ENCODE data around the gene TBCA.

Gene TBCA

DNA sequence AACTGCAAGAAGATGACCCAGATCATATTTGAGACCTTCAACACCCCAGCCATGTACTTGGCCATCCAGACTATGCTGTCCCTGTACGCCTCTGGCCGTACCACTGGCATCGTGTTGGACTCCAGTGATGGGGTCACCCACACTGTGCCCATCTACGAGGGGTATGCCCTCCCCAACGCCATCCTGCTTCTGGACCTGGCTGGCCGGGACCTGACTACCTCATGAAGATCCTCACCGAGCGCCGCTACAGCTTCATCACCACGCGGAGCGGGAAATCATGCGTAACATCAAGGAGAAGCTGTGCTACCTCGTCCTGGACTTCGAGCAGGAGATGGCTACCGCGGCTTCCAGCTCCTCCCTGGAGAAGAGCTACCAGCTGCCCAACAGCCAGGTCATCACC lies 9.1 kb upstream of the TBCA start:
- no peaks in the 10 kb centered on the region for H3K36me3 ChIP-seq (ENCODE audit: control insufficient read depth, insufficient read depth, low read length)
- no peaks in the 10 kb centered on the region for H3K9me3 ChIP-seq (ENCODE audit: control insufficient read depth, insufficient read depth, low read length)
- H3K9ac ChIP-seq (ENCODE audit: low read depth, low read length), result no peak overlapping the region
- H3K27me3 ChIP-seq (ENCODE audit: control insufficient read depth, insufficient read depth, low read length), result no peaks in the 10 kb centered on the region
- H3K4me3 ChIP-seq (ENCODE audit: low read depth, low read length), result no peak overlapping the region
- H3K4me1 ChIP-seq (ENCODE audit: control insufficient read depth, insufficient read depth, low read length), result no peaks in the 10 kb centered on the region

GRCh38 chr5:77784735-77785134 lies 8.6 kb upstream of the TBCA start:
- Histone ChIP-seq H3K4me3 (ENCODE audit: low read depth, low read length) (no peak overlapping the region), H3K4me1 (ENCODE audit: control insufficient read depth, insufficient read depth, low read length) (no peaks in the 10 kb centered on the region), H3K9me3 (ENCODE audit: control insufficient read depth, insufficient read depth, low read length) (no peaks in the 10 kb centered on the region), H3K27me3 (ENCODE audit: control insufficient read depth, insufficient read depth, low read length) (no peaks in the 10 kb centered on the region), H3K36me3 (ENCODE audit: control insufficient read depth, insufficient read depth, low read length) (no peaks in the 10 kb centered on the region), H3K9ac (ENCODE audit: low read depth, low read length) (no peak overlapping the region)

DNA sequence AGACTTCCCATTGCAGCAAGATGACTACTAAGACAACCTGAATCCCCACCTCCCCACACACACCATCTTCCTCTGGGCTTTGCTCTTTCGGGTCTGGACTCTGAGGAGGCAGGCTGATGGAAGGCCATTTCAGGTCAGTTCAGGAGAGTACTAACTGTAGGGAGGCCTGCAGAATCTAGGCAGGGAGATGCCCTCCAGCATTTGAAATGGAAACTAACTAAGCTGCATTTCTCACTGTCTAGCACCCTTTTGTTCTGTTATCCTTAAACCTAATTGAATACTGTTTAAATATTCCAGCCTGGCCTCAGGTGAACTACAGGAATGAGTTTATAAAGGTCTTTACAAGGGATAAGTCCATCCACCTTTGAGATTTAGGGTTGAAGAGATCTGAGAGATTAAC lies 4.9 kb upstream of the TBCA start:
- H3K9me3 ChIP-seq (ENCODE audit: control insufficient read depth, insufficient read depth, low read length), result no peaks in the 10 kb centered on the region
- H3K36me3 ChIP-seq (ENCODE audit: control insufficient read depth, insufficient read depth, low read length), result no peaks in the 10 kb centered on the region
- peaks cover 6% of the 10 kb centered on the region for H3K27me3 ChIP-seq (ENCODE audit: control insufficient read depth, insufficient read depth, low read length)
- H3K4me3 ChIP-seq (ENCODE audit: low read depth, low read length), result no peak overlapping the region
- peaks cover 5% of the 10 kb centered on the region for H3K4me1 ChIP-seq (ENCODE audit: control insufficient read depth, insufficient read depth, low read length)
- no peak overlapping the region for H3K9ac ChIP-seq (ENCODE audit: low read depth, low read length)

- Histone ChIP-seq H3K9me3 (ENCODE audit: control insufficient read depth, insufficient read depth, low read length) (no peaks in the 10 kb centered on the region), H3K27me3 (ENCODE audit: control insufficient read depth, insufficient read depth, low read length) (peaks cover 6% of the 10 kb centered on the region), H3K36me3 (ENCODE audit: control insufficient read depth, insufficient read depth, low read length) (no peaks in the 10 kb centered on the region), H3K9ac (ENCODE audit: low read depth, low read length) (no peak overlapping the region), H3K4me3 (ENCODE audit: low read depth, low read length) (no peak overlapping the region), H3K4me1 (ENCODE audit: control insufficient read depth, insufficient read depth, low read length) (peaks cover 7% of the 10 kb centered on the region)
These were observed 2.8 kb upstream of the TBCA start for GRCh38 chr5:77778881-77779438.

GRCh38 chr5:77778398-77778797 lies 2.3 kb upstream of the TBCA start:
- no peak overlapping the region for H3K9ac ChIP-seq (ENCODE audit: low read depth, low read length)
- no peaks in the 10 kb centered on the region for H3K9me3 ChIP-seq (ENCODE audit: control insufficient read depth, insufficient read depth, low read length)
- H3K4me3 ChIP-seq (ENCODE audit: low read depth, low read length), result no peak overlapping the region
- peaks cover 6% of the 10 kb centered on the region for H3K27me3 ChIP-seq (ENCODE audit: control insufficient read depth, insufficient read depth, low read length)
- H3K4me1 ChIP-seq (ENCODE audit: control insufficient read depth, insufficient read depth, low read length), result peaks cover 12% of the 10 kb centered on the region
- no peaks in the 10 kb centered on the region for H3K36me3 ChIP-seq (ENCODE audit: control insufficient read depth, insufficient read depth, low read length)

DNA sequence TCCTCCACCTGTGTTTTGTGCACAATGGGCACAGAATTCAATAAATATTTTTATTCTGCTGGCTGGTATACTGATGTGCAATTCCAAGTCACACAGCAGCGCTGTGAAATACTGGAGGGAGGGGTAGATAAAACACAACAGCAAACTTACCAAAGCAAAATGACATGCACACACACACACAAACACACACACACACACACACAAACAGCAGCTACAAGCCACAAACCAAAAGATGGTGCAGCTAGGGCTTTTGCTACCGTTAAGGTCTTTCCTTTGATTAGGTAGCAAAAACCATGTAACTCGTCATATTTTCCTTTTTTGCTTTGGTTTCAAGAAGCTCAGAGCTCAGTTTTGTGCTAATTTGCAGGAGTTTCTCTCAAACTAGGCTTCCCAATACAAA lies 1.8 kb upstream of the TBCA start:
- peaks cover 17% of the 10 kb centered on the region for H3K4me1 ChIP-seq (ENCODE audit: control insufficient read depth, insufficient read depth, low read length)
- H3K36me3 ChIP-seq (ENCODE audit: control insufficient read depth, insufficient read depth, low read length), result no peaks in the 10 kb centered on the region
- no peak overlapping the region for H3K9ac ChIP-seq (ENCODE audit: low read depth, low read length)
- peaks cover 6% of the 10 kb centered on the region for H3K27me3 ChIP-seq (ENCODE audit: control insufficient read depth, insufficient read depth, low read length)
- H3K4me3 ChIP-seq (ENCODE audit: low read depth, low read length), result no peak overlapping the region
- H3K9me3 ChIP-seq (ENCODE audit: control insufficient read depth, insufficient read depth, low read length), result no peaks in the 10 kb centered on the region

DNA sequence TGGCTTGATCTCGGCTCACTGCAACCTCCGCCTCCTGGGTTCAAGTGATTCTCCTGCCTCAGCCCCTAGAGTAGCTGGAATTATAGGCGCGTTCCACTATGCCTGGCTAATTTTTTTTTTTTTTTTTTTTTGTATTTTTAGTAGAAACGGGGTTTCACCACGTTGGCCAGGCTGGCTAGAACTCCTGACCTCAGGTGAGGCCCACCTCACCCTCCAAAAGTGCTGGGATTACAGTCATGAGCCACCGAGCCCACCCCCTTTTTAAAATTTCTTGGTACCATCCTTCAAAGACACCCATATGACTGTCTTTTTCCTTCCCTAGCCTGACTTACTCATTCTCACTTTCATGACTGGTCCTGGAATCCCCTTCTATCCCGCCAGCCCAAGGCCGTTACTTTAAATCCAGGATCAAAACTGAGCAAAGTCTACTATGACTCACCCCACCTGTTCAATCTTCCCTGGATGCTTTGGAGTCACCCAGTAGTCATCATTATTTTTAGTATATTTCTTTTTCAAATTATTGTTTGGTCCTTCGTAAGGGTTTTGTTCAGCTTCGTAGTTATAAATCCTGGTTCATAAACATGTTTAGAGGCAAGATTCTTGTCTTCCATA lies 1.2 kb upstream of the TBCA start:
- Histone ChIP-seq H3K9me3 (ENCODE audit: control insufficient read depth, insufficient read depth, low read length) (no peaks in the 10 kb centered on the region), H3K4me3 (ENCODE audit: low read depth, low read length) (no peak overlapping the region), H3K4me1 (ENCODE audit: control insufficient read depth, insufficient read depth, low read length) (peaks cover 17% of the 10 kb centered on the region), H3K9ac (ENCODE audit: low read depth, low read length) (no peak overlapping the region), H3K27me3 (ENCODE audit: control insufficient read depth, insufficient read depth, low read length) (peaks cover 6% of the 10 kb centered on the region), H3K36me3 (ENCODE audit: control insufficient read depth, insufficient read depth, low read length) (no peaks in the 10 kb centered on the region)

- no peaks in the 10 kb centered on the region for H3K9me3 ChIP-seq (ENCODE audit: control insufficient read depth, insufficient read depth, low read length)
- H3K4me3 ChIP-seq (ENCODE audit: low read depth, low read length), result peak overlapping the region; percentile 83
- H3K4me1 ChIP-seq (ENCODE audit: control insufficient read depth, insufficient read depth, low read length), result peaks cover 17% of the 10 kb centered on the region
- peaks cover 6% of the 10 kb centered on the region for H3K27me3 ChIP-seq (ENCODE audit: control insufficient read depth, insufficient read depth, low read length)
- no peak overlapping the region for H3K9ac ChIP-seq (ENCODE audit: low read depth, low read length)
- H3K36me3 ChIP-seq (ENCODE audit: control insufficient read depth, insufficient read depth, low read length), result no peaks in the 10 kb centered on the region
These were observed 541 bp upstream of the TBCA start for GRCh38 chr5:77776554-77777206.

- peaks cover 6% of the 10 kb centered on the region for H3K27me3 ChIP-seq (ENCODE audit: control insufficient read depth, insufficient read depth, low read length)
- H3K4me3 ChIP-seq (ENCODE audit: low read depth, low read length), result peak overlapping the region; percentile 83
- H3K9me3 ChIP-seq (ENCODE audit: control insufficient read depth, insufficient read depth, low read length), result no peaks in the 10 kb centered on the region
- peak overlapping the region; percentile 89 for H3K9ac ChIP-seq (ENCODE audit: low read depth, low read length)
- H3K36me3 ChIP-seq (ENCODE audit: control insufficient read depth, insufficient read depth, low read length), result no peaks in the 10 kb centered on the region
- H3K4me1 ChIP-seq (ENCODE audit: control insufficient read depth, insufficient read depth, low read length), result peaks cover 24% of the 10 kb centered on the region
These were observed 954 bp downstream of the TBCA start for GRCh38 chr5:77774981-77775789.

- H3K9ac ChIP-seq (ENCODE audit: low read depth, low read length), result no peak overlapping the region
- peaks cover 6% of the 10 kb centered on the region for H3K27me3 ChIP-seq (ENCODE audit: control insufficient read depth, insufficient read depth, low read length)
- peak overlapping the region; percentile 83 for H3K4me3 ChIP-seq (ENCODE audit: low read depth, low read length)
- H3K36me3 ChIP-seq (ENCODE audit: control insufficient read depth, insufficient read depth, low read length), result no peaks in the 10 kb centered on the region
- peaks cover 24% of the 10 kb centered on the region for H3K4me1 ChIP-seq (ENCODE audit: control insufficient read depth, insufficient read depth, low read length)
- no peaks in the 10 kb centered on the region for H3K9me3 ChIP-seq (ENCODE audit: control insufficient read depth, insufficient read depth, low read length)
These were observed 2.3 kb downstream of the TBCA start for GRCh38 chr5:77773734-77774280.

GRCh38 chr5:77772729-77773128 lies 3.4 kb downstream of the TBCA start:
- Histone ChIP-seq H3K4me3 (ENCODE audit: low read depth, low read length) (no peak overlapping the region), H3K9me3 (ENCODE audit: control insufficient read depth, insufficient read depth, low read length) (no peaks in the 10 kb centered on the region), H3K36me3 (ENCODE audit: control insufficient read depth, insufficient read depth, low read length) (no peaks in the 10 kb centered on the region), H3K27me3 (ENCODE audit: control insufficient read depth, insufficient read depth, low read length) (peaks cover 6% of the 10 kb centered on the region), H3K9ac (ENCODE audit: low read depth, low read length) (no peak overlapping the region), H3K4me1 (ENCODE audit: control insufficient read depth, insufficient read depth, low read length) (peaks cover 24% of the 10 kb centered on the region)

Data from iPS-15b (cell line).